Measurements from ENCODE around the gene ARPC1B. TPM values are rescaled to one million over a fixed set of nuclear protein-coding genes. Genes with fewer than 3 reads are reported as not detected.
A peak's percentile ranks its signal among the peaks of the same experiment; 100 is the strongest.
"Not testable (repeated sequence)": the region's sequence is repeated elsewhere in the genome, so short reads cannot be mapped to it uniquely, and the experiment has no call there.

The ARPC1B gene
- total and polyA plus RNA-seq, 2 donors (not counting 1 experiment from before 2014, with no cell fraction given): 245 to 394 TPM

DNA sequence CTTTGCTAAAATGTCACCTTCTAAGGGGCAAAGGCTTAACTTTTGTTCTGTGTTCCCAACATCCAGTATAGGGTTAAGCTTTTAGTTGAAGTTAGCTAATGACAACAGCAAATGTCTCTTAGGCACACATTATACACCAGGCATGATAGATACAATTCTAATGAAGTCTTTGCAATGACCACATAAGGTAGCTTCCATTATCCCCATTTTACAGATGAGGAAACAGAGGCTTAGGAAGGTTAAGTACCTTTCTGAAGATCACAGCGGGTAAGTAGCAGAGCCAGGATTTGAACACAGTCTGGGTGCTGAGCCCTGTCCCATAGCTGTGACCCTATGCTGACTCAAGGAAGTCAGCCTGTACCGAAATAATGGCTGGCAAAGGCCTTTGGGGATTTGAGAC is 36.1 kb downstream of the ARPC1B start:
- H3K36me3 ChIP-seq (ENCODE audit: control insufficient read depth, insufficient read depth, low read length): peaks cover 5% of the 10 kb centered on the region
- peaks cover 8% of the 10 kb centered on the region for H3K4me1 ChIP-seq (ENCODE audit: control insufficient read depth, extremely low read depth, insufficient read depth, low read length)
- H3K4me3 ChIP-seq (replicated peaks in 1 of 4; ENCODE audit: control extremely low read depth in 1 of 4, insufficient read depth in 1 of 4, low read depth in 3 of 4, low read length in 4 of 4): peak overlapping the region in 1 of 4 experiments; percentile 98
- no peaks in the 10 kb centered on the region for H4K20me1 ChIP-seq (ENCODE audit: control insufficient read depth, extremely low read depth, insufficient read depth, low read length)
- no peak overlapping the region for H3K27ac ChIP-seq (ENCODE audit: insufficient read depth, low read length)
- no peak overlapping the region for H3K4me2 ChIP-seq (ENCODE audit: extremely low read depth, insufficient read depth, low read length)
- H3K79me2 ChIP-seq (ENCODE audit: control insufficient read depth, insufficient read depth, low read length): peaks cover 53% of the 10 kb centered on the region
- no peak for TF ChIP-seq EZH2 (IDR thresholded peaks at IDR 0.05; ENCODE audit: low read length, missing control alignments)
- TF ChIP-seq, protein P1, sequence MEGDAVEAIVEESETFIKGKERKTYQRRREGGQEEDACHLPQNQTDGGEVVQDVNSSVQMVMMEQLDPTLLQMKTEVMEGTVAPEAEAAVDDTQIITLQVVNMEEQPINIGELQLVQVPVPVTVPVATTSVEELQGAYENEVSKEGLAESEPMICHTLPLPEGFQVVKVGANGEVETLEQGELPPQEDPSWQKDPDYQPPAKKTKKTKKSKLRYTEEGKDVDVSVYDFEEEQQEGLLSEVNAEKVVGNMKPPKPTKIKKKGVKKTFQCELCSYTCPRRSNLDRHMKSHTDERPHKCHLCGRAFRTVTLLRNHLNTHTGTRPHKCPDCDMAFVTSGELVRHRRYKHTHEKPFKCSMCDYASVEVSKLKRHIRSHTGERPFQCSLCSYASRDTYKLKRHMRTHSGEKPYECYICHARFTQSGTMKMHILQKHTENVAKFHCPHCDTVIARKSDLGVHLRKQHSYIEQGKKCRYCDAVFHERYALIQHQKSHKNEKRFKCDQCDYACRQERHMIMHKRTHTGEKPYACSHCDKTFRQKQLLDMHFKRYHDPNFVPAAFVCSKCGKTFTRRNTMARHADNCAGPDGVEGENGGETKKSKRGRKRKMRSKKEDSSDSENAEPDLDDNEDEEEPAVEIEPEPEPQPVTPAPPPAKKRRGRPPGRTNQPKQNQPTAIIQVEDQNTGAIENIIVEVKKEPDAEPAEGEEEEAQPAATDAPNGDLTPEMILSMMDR (conservative IDR thresholded peaks at IDR 0.05 in 1 of 2, IDR thresholded peaks at IDR 0.05 in 1 of 2; ENCODE audit: low read depth in 1 of 2, low read length in 2 of 2): no peak
- no peaks in the 10 kb centered on the region for H3K27me3 ChIP-seq (ENCODE audit: control insufficient read depth, insufficient read depth, low read length)
- no peaks in the 10 kb centered on the region for H3K9me3 ChIP-seq (ENCODE audit: control insufficient read depth, insufficient read depth, low read depth, low read length)
- no peak overlapping the region for H2AFZ ChIP-seq (ENCODE audit: low read length)
- DNase-seq (ENCODE audit: low read depth in 2 of 2): no peak
- H3K9ac ChIP-seq (ENCODE audit: insufficient read depth, low read length): no peak overlapping the region

DNA sequence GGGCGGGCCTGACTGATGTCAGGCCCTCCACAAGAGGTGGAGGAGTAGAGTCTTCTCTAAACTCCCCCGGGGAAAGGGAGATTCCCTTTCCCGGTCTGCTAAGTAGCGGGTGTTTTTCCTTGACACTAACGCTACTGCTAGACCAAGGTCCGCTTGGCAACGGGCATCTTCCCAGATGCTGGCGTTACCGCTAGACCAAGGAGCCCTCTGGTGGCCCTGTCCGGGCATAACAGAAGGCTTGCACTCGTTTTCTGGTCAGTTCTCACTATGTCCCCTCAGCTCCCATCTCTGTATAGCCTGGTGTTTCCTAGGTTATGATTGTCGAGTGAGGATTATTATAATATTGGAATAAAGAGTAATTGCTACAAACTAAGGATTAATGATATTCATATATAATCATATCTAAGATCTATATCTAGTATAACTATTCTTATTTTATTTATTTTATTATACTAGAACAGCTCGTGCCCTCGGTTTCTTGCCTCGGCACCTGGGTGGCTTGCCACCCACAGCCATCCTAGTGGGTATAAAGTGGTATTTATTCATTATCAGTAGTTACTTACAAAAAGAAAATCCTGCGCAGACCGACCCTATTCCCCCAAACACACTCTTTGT is 41.1 kb downstream of the ARPC1B start:
- not testable (repeated sequence) for H4K20me1 ChIP-seq (ENCODE audit: control insufficient read depth, extremely low read depth, insufficient read depth, low read length); H3K79me2 ChIP-seq (ENCODE audit: control insufficient read depth, insufficient read depth, low read length); H3K27ac ChIP-seq (ENCODE audit: insufficient read depth, low read length); H2AFZ ChIP-seq (ENCODE audit: low read length); H3K9ac ChIP-seq (ENCODE audit: insufficient read depth, low read length); H3K9me3 ChIP-seq (ENCODE audit: control insufficient read depth, insufficient read depth, low read depth, low read length); H3K27me3 ChIP-seq (ENCODE audit: control insufficient read depth, insufficient read depth, low read length); H3K4me3 ChIP-seq (replicated peaks in 1 of 4; ENCODE audit: control extremely low read depth in 1 of 4, insufficient read depth in 1 of 4, low read depth in 3 of 4, low read length in 4 of 4); H3K4me2 ChIP-seq (ENCODE audit: extremely low read depth, insufficient read depth, low read length); H3K4me1 ChIP-seq (ENCODE audit: control insufficient read depth, extremely low read depth, insufficient read depth, low read length)
- peaks cover 30% of the 10 kb centered on the region for H3K36me3 ChIP-seq (ENCODE audit: control insufficient read depth, insufficient read depth, low read length)
- DNase-seq (ENCODE audit: low read depth in 2 of 2): peak; percentile 54 to 66
- TF ChIP-seq, protein P1 (conservative IDR thresholded peaks at IDR 0.05 in 1 of 2, IDR thresholded peaks at IDR 0.05 in 1 of 2; ENCODE audit: low read depth in 1 of 2, low read length in 2 of 2): peak; percentile 56 to 65

GRCh38 chr7:99418260-99418659 is 43.7 kb downstream of the ARPC1B start:
- DNase-seq (ENCODE audit: low read depth in 2 of 2): no peak
- Histone ChIP-seq H4K20me1 (ENCODE audit: control insufficient read depth, extremely low read depth, insufficient read depth, low read length) (no peaks in the 10 kb centered on the region), H3K9ac (ENCODE audit: insufficient read depth, low read length) (no peak overlapping the region), H3K79me2 (ENCODE audit: control insufficient read depth, insufficient read depth, low read length) (peaks cover 2% of the 10 kb centered on the region), H2AFZ (ENCODE audit: low read length) (no peak overlapping the region), H3K4me3 (replicated peaks in 1 of 4; ENCODE audit: control extremely low read depth in 1 of 4, insufficient read depth in 1 of 4, low read depth in 3 of 4, low read length in 4 of 4) (no peak overlapping the region), H3K27ac (ENCODE audit: insufficient read depth, low read length) (no peak overlapping the region), H3K27me3 (ENCODE audit: control insufficient read depth, insufficient read depth, low read length) (no peaks in the 10 kb centered on the region), H3K9me3 (ENCODE audit: control insufficient read depth, insufficient read depth, low read depth, low read length) (no peaks in the 10 kb centered on the region), H3K36me3 (ENCODE audit: control insufficient read depth, insufficient read depth, low read length) (peaks cover 28% of the 10 kb centered on the region), H3K4me1 (ENCODE audit: control insufficient read depth, extremely low read depth, insufficient read depth, low read length) (no peaks in the 10 kb centered on the region), H3K4me2 (ENCODE audit: extremely low read depth, insufficient read depth, low read length) (no peak overlapping the region)
- TF ChIP-seq, protein P1 (conservative IDR thresholded peaks at IDR 0.05 in 1 of 2, IDR thresholded peaks at IDR 0.05 in 1 of 2; ENCODE audit: low read depth in 1 of 2, low read length in 2 of 2): no peak
- no peak for TF ChIP-seq EZH2 (IDR thresholded peaks at IDR 0.05; ENCODE audit: low read length, missing control alignments)

Data from fibroblast of lung (primary cell).